Large intestine (tissue), 3 donors: ENCODE results near the gene TM2D3. TPM values are rescaled to one million over a fixed set of nuclear protein-coding genes. Genes with fewer than 3 reads are reported as not detected.

ENCODE experiments used
- DNase-seq, 2 donors: peaks; one replicate each; pipeline versions ENCODE4 v3.0.0 to v3.0.0-alpha.2; 2013
- H3K27ac ChIP-seq: one replicate; pipeline ENCODE4 v1.5.1; 2013; ENCODE audit warnings: low read length
- H3K27me3 ChIP-seq: 2 replicates; pipeline ENCODE4 v1.6.1; 2013; ENCODE audit warnings: low read length; ENCODE audit not compliant: control insufficient read depth, insufficient read depth
- H3K36me3 ChIP-seq: 2 replicates; pipeline ENCODE4 v1.6.1; 2013; ENCODE audit warnings: low read length; ENCODE audit not compliant: control insufficient read depth, insufficient read depth
- H3K4me1 ChIP-seq: one replicate; pipeline ENCODE4 v1.6.1; 2013; ENCODE audit warnings: low read length; ENCODE audit not compliant: control insufficient read depth, insufficient read depth
- H3K4me3 ChIP-seq: one replicate; pipeline ENCODE4 v1.5.1; 2013; ENCODE audit warnings: low read length
- H3K9me3 ChIP-seq: one replicate; pipeline ENCODE4 v1.6.1; 2013; ENCODE audit warnings: mild to moderate bottlenecking, low read depth, low read length, moderate library complexity; ENCODE audit not compliant: control insufficient read depth
- WGBS: methylation state at CpG from one replicate; pipeline ENCODE4 v1.1.5; 2013; ENCODE audit warnings: low lambda C conversion rate; ENCODE audit not compliant: insufficient coverage; 5-methylcytosine and 5-hydroxymethylcytosine counted together
- polyA plus RNA-seq: library from polyadenylated mRNA; unstranded; fragments of 120-200 nt; gene quantifications from one replicate; pipeline ENCODE4 v1.2.1, GENCODE V29; 2013

The TM2D3 gene
- polyA plus RNA-seq, 1 donor = 49.5 TPM

GRCh38 chr15:101647251-101647650 is 4.9 kb downstream of the TM2D3 start:
- Histone ChIP-seq H3K36me3 (peaks cover 54% of the 10 kb centered on the region), H3K9me3 (no peaks in the 10 kb centered on the region), H3K4me3 (no peak overlapping the region), H3K27me3 (no peaks in the 10 kb centered on the region), H3K27ac (no peak overlapping the region), H3K4me1 (peaks cover 9% of the 10 kb centered on the region)
- 71% methylated on average over 1 of the region's 3 CpGs for WGBS
- no peak for DNase-seq

DNA sequence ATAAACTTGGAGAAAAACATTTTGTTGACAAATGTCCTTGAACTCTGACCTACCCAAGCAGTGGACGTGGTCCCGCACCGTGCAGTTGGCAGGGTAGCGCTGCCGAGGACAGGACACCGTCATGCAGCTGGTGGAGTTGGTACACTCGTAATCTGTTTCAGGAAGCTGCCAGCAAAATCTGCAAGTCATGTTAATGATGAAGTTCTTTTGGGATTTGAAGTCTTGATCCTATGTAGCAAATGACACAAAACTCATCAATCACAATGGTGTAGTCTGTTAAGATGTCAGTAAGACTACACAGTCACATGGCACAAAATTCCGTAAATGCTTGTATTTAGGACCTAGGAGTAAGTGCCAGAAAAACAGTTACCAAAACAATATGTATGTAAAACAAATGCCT is 5.5 kb downstream of the TM2D3 start:
- Histone ChIP-seq H3K4me3 (no peak overlapping the region), H3K4me1 (peaks cover 9% of the 10 kb centered on the region), H3K27ac (no peak overlapping the region), H3K27me3 (no peaks in the 10 kb centered on the region), H3K9me3 (no peaks in the 10 kb centered on the region), H3K36me3 (peaks cover 54% of the 10 kb centered on the region)
- WGBS = 60% methylated on average over 1 of the region's 8 CpGs
- no peak for DNase-seq

DNA sequence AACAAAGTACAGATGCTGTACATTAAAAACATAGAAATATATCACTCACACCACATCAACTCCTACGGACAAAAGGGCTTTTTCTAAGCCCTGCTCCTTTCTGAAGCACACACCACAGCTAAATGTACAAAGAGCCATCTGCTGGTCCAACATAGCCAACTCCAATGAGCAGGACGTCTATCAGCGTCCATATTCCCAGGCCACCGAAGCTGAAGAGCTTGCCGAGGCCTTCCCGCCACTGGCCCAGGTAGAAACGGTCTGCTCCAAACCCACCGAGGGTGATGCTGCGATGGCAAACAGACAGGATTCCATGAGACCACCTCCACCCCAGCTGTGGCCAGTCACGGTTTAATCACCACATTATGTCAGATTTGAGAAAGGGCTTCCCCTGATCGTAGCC is 9.8 kb downstream of the TM2D3 start:
- Histone ChIP-seq H3K4me1 (peaks cover 4% of the 10 kb centered on the region), H3K27me3 (no peaks in the 10 kb centered on the region), H3K36me3 (peaks cover 55% of the 10 kb centered on the region), H3K4me3 (no peak overlapping the region), H3K27ac (no peak overlapping the region), H3K9me3 (no peaks in the 10 kb centered on the region)
- DNase-seq = no peak
- WGBS = no CpG with 5 or more reads among the region's 11 CpGs

GRCh38 chr15:101641894-101642293 is 10.3 kb downstream of the TM2D3 start:
- H3K36me3 ChIP-seq = peaks cover 52% of the 10 kb centered on the region
- H3K27ac ChIP-seq = peak overlapping the region; percentile 25
- WGBS = 80% methylated on average over 1 of the region's 1 CpG
- H3K27me3 ChIP-seq = no peaks in the 10 kb centered on the region
- peak in 1 of 2 donors; percentile 68 for DNase-seq
- no peak overlapping the region for H3K4me3 ChIP-seq
- peaks cover 4% of the 10 kb centered on the region for H3K4me1 ChIP-seq
- no peaks in the 10 kb centered on the region for H3K9me3 ChIP-seq

DNA sequence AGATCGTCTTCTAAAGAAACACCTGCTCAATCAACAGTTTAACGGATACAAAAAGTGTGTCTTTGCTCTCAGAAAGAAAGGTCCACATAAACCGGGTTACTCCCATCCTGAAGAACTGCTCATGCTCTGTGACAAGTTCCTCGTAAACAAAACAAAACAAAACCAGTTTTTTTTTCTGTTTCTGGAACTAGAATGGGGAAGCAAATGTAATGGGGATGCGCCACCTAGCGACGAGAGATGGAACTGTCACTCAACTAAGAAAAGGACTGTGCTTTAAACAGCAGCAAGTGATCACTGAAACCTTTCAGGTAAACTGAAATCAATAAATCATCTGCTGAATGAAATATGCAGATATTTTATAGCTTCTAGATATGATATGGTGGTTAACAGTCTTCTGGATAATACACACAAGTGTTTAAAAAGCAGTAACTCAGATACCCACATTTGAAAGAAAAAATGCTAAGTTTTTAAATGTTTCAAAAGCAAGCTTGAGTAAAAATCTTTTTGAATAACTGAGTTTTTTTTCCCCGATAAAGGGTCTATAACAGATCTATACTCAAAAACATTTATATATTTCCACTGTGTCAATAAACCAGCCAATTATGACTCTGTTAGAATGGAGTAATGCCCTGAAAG is 10.9 kb downstream of the TM2D3 start:
- H3K9me3 ChIP-seq = no peaks in the 10 kb centered on the region
- H3K4me1 ChIP-seq = peaks cover 4% of the 10 kb centered on the region
- peak overlapping the region; percentile 25 for H3K27ac ChIP-seq
- DNase-seq = peak; percentile 63 to 70
- no peak overlapping the region for H3K4me3 ChIP-seq
- 76% methylated on average over 3 of the region's 8 CpGs for WGBS
- peaks cover 46% of the 10 kb centered on the region for H3K36me3 ChIP-seq
- no peaks in the 10 kb centered on the region for H3K27me3 ChIP-seq

DNA sequence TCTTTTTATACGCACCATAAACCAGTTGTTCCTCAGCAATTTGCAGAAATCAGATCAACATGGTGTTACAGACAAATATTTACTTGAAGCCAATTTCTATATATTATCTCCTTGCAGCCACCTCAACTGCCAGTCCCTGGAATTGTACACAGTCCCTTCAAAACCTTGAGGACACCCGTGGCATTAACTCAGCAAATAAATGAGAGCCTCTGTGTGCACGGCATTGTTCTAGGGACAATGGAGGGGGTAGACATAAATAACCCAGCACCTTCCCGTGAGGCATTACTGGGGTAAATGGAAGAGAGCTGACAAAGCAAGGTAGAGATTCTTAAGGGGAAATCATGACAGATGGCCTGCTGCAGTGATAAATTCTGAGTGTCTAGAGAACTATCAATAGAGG is 12.5 kb downstream of the TM2D3 start:
- peaks cover 31% of the 10 kb centered on the region for H3K36me3 ChIP-seq
- 91% methylated on average over 1 of the region's 4 CpGs for WGBS
- H3K27ac ChIP-seq = no peak overlapping the region
- no peaks in the 10 kb centered on the region for H3K9me3 ChIP-seq
- H3K4me1 ChIP-seq = peaks cover 4% of the 10 kb centered on the region
- no peak for DNase-seq
- H3K27me3 ChIP-seq = no peaks in the 10 kb centered on the region
- H3K4me3 ChIP-seq = no peak overlapping the region

DNA sequence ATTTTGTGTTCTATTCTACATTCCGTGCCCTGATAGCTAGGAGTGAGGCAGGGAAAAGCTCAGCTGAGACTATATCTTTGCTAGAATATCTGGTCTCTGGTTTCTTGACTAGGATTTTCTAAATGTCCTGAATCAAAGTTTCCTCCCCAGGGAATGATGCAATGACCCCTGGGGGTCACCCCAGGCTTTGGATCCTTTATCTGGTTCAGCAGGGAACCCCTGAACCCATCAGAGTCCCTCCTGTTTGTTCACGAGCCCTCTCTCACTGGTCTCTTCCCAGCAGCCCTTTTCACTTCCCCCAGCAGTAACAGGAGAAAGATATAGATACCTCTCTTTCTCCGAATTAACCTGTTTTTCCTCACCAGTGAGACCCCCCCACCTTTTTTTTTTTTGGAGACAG is 14.3 kb downstream of the TM2D3 start:
- Histone ChIP-seq H3K9me3 (no peaks in the 10 kb centered on the region), H3K36me3 (peaks cover 18% of the 10 kb centered on the region), H3K4me1 (peaks cover 4% of the 10 kb centered on the region), H3K27me3 (no peaks in the 10 kb centered on the region), H3K27ac (peak overlapping the region; percentile 15), H3K4me3 (no peak overlapping the region)
- no peak for DNase-seq
- WGBS = no CpG with 5 or more reads among the region's 3 CpGs

DNA sequence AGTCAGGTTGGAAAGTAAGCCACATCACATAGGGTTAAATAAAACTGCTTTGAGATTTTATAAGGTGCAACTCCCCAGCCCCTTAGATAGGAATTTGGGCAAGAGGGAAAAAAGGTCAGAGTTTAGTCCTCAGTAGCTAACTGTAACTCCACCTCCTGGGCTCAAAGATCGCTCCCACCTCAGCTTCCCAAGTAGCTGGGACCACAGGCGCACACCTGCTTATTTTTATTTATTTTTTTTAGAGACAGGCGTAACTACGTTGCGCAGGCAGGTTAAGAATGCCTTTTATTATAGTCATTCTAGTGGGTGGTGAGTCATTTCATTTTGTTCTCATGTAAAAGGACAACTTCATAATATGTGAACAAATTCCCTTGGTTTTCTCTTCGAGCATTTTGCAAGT is 14.7 kb downstream of the TM2D3 start:
- Histone ChIP-seq H3K27ac (peak overlapping the region; percentile 15), H3K36me3 (peaks cover 15% of the 10 kb centered on the region), H3K27me3 (no peaks in the 10 kb centered on the region), H3K9me3 (no peaks in the 10 kb centered on the region), H3K4me1 (peaks cover 4% of the 10 kb centered on the region), H3K4me3 (no peak overlapping the region)
- 17% methylated on average over 3 of the region's 6 CpGs for WGBS
- peak in 1 of 2 donors; percentile 59 for DNase-seq

GRCh38 chr15:101637038-101637437 is 15.1 kb downstream of the TM2D3 start:
- no peak overlapping the region for H3K27ac ChIP-seq
- peaks cover 4% of the 10 kb centered on the region for H3K4me1 ChIP-seq
- no CpG with 5 or more reads among the region's 3 CpGs for WGBS
- H3K9me3 ChIP-seq = no peaks in the 10 kb centered on the region
- no peak for DNase-seq
- H3K27me3 ChIP-seq = no peaks in the 10 kb centered on the region
- no peak overlapping the region for H3K4me3 ChIP-seq
- peaks cover 13% of the 10 kb centered on the region for H3K36me3 ChIP-seq

GRCh38 chr15:101635944-101636727 is 16.0 kb downstream of the TM2D3 start:
- Histone ChIP-seq H3K9me3 (no peaks in the 10 kb centered on the region), H3K27me3 (no peaks in the 10 kb centered on the region), H3K4me1 (peaks cover 4% of the 10 kb centered on the region), H3K4me3 (no peak overlapping the region), H3K36me3 (peaks cover 13% of the 10 kb centered on the region), H3K27ac (no peak overlapping the region)
- WGBS = 100% methylated on average over 2 of the region's 7 CpGs
- DNase-seq = no peak
